Stimulated activated CD8-positive, alpha-beta memory T cell treated with anti-CD3 and anti-CD28 coated beads, Interleukin-7, amount 100 ng/mL, for 1 hour (primary cell): Measurements from ENCODE around the gene IQCE.
A peak's percentile ranks its signal among the peaks of the same experiment; 100 is the strongest.
"Not testable (repeated sequence)": the region's sequence is repeated elsewhere in the genome, so short reads cannot be mapped to it uniquely, and the experiment has no call there.

ENCODE experiments used
- DNase-seq, 2 donors: peaks; one replicate each; pipeline ENCODE4 v3.0.0-alpha.2; 2020; ENCODE audit warnings: low read depth in 2 of 2

IQCE gene

DNA sequence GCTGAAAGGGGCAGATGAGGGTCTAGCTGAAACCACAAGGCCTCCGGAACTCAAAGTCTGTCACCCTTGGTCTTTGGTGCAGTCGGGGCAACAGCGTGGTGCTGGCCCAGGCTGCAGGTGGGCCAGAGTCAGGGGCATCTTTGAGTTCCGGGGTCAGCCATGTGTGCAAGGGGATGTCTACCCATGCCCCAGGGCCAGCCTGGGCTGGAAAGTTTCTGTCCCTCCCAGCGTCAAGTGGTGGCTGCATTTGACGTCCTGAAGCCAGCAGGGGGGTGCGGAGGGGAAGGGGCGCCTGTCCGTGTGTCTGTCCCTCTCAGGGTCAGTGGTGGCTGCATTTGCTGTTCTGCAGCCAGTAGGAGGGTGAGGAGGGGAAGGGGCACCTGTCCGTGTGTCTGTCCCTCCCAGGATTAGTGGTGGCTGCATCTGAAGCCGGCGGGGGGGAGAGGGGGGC, 4.1 kb upstream of the IQCE start:
- no peak for DNase-seq

DNA sequence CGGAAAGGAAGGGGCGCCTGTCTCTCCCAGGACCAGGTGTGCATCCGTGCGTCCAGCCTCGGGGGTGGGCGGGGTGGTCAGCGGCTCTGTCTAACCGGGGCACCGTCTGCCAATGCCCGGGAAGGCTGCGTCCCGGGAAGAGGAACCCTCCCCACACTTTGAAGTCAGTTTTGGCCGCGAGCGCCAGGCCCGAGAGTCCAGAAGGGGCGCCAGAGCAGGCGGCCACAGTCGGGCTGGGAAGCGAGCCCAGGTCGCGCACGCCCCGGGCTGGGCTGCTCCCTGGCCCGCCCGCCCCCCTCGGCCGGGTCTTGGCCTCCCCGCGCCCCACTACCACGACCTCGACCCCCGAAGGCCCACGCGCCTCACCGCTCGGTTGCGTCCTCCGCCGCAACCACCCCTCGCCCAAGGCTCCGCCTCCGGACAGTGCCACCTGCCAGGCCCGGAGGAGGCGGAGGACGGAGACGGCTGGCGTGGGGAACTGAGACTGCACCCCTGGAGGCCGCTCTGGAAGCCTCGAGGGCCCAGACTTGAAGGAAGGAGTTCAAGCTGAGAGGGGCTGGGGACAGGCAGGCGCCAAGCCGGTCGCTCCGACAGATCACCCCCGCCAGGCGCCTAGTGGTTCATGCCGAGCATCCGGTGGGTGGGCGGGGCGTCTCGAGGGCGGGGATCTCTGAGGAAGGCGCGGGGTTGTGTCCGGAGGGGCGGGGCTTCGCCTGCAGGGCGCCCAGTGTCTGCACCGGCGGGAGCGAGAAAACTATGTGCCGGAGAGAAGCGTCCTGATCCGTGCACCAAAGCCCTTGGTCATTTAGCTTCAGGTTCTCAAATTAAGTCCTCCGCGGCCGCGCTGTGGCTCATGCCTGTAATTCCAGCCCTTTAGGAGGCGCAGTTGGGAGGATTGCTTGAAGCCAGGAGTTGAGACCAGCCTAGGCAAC, 3.4 kb upstream of the IQCE start, which contains the start of gene BRAT1:
BRAT1 (minus strand) TSS at position 404 of the 932 bp plus-strand sequence. CDS start 1,093 bp downstream, outside the sequence.
- peak; percentile 89 to 91 for DNase-seq

DNA sequence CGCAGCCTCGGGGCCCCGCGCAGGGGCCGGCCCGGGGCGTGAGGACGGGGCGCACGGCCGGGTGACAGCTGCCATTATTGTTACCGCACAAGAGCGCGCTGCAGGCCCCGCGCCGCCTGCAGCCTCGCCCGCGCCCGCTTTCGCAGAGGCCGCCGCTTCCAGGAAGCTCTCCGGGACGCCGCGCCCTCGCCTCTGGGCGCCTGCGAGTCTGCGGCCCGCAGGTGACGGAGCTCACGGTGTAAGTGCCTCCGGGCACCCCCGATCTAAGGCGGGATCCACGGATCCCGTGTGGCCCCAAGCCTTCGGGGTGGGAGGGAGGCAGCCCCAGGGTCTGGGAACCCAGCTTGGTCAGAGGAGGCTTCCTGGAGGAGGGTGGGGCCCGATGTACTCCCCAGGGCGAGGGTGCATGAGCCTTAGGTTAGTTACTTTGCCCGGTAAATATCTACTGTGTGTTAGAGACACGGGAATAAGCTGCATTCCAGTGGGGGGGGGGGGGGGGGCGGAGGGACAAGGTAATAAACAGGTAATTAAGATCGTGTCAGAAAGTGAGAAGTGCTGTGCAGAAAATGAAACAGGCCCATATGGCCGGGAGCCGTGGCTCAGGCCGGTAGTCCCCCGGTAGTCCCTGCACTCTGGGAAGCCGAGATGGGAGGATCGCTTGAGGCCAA, 638 bp downstream of the IQCE start:
- no peak for DNase-seq

DNA sequence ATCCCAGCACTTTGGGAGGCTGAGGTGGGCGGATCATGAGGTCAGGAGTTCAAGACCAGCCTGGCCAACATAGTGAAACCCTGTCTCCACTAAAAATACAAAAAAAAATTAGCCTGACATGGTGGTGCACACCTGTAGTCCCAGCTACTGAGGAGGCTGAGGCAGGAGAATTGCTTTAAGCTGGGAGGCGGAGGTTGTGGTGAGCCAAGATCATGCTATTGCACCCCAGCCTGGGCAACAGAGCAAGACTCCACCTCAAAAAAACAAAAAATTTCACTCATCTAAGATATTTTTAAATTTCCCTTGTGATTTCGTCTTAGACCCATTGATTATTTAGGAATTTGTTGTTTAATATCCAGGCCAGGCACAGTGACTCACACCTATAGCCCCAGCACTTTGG, 5.2 kb downstream of the IQCE start:
- not testable (repeated sequence) for DNase-seq

DNA sequence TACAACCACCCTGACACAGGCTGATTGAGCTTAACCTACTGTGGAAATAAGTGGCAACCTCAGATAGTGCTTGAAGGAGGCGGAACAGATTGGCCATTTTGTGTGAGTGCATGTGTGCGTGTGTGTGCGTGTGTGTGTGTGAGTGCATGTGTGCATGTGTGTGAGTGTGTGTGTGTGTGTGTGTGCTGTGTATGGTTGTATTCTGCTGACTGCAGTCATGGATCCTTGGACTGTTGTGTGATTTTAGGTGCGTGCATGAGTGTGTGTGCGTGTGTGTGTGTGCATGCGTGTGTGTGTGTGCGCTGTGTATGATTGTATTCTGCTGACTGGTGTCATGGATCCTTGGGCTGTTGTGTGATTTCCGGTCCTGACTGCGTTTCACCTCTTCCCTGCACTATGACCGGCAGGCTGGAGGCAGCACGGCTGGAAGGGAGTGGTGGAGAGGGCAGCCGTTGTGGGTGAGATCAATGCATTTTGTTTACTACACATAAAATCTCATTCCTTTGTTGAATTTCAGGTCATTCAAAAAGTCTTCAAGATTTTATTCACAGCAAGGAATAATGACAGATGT, 6.3 kb downstream of the IQCE start:
- no peak for DNase-seq

DNA sequence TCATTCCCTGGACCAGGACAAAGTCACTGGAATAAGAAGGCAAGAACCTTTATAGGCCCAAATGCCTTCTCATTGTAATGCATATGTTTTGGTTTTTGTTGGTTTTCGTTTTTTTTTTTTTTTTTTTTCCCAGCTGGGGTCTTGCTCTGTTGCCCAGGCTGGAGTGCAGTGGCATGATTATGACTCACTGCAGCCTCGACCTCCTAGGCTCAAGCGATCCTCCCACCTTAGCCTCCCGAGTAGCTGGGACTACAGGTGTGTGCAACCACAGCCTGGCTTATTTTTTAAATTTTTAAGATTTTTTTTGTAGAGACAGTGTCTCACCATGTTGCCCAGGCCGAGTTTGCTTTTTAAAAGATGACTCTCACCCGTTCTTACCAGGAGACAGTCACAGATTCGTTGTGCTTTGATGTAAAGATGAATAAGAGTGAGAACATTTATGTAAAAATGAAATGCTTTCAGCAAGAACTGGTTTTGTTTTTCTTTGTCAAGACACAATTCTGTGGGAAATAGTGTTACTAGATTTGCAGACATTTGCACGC, 7.6 kb downstream of the IQCE start:
- no peak for DNase-seq

DNA sequence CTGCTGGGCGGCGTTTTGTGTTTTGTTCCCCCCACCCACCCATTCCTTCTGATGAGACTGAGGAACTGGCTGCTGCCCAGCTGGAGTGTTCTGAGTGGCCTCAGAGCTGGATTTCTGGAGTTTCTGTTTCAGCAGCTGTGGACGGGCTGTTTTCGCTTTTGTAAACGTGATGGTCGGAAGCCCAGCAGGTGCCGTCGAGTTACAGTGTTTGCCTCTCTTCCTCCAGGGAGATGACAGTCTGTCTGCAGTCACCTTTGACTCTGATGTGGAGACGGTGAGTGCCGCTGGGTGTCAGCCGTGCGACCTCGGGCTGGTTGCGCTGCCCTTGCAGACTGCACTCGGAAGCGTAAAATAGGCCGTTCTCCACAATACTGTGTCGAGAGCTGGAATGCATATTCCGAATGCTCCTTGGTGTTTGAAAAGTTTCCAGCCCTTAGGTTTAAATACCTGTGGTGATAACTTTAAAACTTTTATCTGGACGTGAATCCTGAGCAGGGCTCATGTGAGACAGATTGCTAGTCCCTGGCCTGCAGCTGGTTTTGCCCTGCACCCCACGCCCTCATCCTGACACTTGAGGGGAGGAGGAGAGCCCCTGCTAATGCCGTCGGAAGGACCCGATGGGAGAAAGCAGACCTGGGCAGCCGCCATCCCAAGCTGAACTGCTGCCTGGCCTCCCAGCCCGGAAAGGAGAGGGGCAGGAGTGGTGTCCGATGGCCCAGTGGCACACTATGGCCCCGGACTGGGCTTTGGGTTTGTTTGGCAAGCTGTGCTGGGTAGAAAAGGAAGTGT, 8.3 kb downstream of the IQCE start:
- no peak for DNase-seq

DNA sequence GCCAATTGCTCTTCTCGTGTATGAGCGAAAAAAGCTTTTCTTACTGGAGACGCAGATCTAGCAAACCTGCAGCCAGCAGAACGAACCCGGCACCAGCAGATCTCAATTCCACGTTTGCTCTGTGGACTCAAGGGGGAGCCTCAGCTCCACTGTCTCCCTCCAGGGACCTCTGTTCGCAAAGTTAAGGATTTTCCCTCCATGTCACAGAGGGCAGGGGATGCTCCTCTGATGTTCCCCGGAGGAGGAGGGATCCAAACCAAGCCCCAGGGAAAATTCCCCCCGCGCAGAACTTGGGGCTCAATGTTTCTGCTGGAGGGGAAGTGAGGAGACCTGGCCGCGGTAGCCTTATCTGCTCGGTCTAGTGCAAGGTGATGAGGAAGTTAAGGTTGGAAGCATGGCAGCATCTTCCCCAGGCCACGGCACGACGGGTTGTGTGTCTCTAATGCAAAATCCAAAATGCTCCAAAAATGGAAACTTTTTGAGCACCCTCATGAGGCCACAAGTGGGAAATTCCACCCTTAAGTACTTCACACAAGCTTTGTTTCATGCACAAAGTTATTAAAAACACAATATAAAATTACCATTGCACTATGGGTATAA, 9.0 kb downstream of the IQCE start:
- DNase-seq: no peak

DNA sequence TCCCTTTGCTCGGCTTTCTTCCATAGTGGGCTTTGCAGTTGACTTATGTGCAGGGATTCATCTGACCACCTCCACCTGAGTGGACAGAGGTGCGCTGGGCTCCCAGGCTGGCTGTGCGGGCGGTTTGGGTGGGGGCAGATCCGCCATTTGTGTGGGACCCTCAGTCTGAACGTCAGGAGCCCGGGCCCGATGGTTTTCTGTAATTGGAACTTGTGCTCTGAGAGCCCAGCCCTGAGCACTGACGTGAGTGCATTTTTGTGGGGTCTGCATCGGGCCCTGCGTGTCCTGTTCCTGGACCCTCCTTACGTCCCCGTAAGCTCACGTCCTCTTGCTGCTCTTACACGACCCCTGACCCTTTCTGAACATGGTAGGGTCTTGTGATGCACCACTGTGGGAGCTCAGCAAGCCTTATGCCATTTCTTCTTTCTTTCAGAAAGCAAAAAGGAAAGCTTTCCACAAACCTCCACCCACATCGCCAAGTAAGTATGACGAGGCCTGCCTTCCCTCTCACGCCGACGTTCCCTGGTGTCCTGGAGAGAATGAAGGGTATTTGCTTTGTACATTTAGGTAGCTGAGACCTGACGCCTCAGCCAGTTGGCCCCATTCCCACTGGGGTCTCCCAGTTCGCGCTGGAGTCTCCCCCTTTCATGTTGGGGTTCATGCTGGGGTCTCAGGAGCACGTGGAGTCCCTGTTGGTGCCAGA, 9.9 kb downstream of the IQCE start:
- no peak for DNase-seq

DNA sequence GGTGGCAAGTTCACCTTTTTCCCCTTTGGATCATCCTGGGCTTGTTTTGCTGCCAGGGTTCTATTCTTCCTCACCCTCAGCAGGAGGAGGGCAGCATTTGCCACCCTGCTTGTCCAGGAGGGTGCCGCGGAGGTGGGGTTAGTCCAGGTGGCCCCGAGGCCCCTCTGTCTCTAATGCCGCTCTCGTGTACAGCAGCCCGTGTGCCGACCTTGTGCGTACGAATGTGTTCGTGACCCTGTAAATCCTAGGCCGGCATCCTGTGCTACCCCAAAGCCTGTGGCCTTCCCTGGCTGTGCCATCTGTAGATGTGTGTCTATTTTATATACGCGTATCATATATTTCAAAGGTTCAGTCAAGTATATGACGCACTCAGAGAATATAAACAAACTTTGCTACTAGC, 10.6 kb downstream of the IQCE start:
- no peak for DNase-seq

DNA sequence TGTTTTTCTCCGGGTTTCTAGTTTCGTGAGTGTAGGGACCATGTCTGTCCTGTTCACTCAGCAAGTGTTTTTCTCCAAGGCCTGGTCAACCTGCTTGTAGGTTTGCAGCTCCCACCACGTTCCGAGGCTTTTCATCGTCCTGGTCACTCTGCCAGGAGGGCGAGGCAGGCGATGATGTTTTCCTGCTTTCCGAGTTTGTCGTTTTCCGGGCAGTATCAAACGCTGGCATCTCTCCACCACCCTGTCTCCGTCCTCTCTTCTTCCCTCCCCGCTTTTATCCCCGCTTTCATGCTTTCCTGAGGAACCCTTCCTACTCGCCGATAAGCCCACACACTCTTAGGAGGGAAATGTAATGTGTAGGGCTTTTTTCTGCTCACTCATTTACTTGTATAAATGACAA, 11.2 kb downstream of the IQCE start:
- DNase-seq: no peak

DNA sequence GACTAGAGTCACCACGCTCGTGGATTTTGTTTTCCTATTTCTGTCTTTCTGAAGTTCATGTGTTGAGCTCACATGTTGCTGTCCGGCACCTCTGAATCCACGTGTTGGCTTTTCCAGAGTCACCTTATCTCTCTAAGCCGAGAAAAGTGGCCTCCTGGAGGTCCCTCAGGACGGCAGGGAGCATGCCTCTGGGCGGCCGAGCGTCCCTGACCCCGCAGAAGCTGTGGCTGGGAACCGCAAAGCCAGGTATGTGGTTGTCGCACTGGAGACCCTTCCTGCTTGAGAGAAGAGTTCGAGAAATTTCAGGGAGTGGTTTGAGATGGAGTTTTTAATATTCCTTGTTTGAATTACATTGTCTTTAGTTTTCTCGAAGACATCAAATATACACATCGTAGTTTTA, 12.6 kb downstream of the IQCE start:
- DNase-seq: no peak

DNA sequence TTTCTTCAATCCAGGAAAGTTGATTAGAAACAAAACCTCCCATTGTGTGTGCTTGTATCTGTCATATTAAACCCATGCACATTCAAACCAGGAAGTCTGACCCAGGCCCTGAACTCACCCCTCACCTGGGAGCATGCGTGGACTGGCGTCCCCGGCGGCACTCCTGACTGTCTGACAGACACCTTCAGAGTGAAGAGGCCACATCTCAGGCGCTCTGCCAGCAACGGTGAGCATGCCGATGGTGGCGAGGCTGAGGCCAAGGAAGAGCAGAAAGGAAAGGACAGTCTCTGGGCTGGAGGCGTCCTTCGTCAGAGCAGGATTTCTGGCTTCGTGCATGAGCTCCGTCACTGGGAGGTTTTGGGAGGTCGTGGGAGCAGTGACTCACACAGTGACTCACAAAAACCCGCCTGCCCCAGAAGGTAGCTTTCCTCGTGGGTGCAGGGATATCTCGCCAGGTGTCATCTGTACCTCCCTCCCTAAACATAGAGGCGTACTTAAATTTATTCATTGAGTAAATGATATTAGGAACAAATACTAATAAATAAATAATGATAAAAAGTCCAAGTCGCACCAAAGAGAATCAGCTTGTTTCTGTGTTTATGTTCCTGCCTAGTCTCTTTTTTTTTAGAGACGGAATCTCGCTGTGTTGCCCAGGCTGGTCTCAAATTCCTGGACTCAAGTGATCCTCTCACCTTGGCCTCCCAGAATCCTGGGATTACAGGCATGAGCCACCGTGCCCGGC, 13.5 kb downstream of the IQCE start:
- no peak for DNase-seq

DNA sequence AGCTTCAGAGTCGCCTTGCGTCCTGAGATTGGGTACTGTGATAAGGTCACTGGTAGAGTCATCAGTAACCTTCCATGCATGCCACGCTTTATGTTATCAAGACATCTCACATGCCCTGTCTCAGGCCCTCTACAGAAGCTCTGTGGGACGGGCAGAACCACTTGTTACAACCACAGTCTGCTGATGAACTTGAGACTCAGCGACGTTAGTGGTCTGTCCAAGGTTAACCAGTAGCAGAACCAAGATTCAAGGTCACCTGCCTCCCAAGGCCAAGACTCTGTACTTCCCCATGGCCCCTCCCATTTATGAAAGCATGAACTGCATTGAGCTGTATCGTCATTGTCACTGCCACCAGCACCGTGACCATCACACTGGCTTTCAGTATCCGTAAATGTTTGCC, 15.0 kb downstream of the IQCE start:
- DNase-seq: no peak

DNA sequence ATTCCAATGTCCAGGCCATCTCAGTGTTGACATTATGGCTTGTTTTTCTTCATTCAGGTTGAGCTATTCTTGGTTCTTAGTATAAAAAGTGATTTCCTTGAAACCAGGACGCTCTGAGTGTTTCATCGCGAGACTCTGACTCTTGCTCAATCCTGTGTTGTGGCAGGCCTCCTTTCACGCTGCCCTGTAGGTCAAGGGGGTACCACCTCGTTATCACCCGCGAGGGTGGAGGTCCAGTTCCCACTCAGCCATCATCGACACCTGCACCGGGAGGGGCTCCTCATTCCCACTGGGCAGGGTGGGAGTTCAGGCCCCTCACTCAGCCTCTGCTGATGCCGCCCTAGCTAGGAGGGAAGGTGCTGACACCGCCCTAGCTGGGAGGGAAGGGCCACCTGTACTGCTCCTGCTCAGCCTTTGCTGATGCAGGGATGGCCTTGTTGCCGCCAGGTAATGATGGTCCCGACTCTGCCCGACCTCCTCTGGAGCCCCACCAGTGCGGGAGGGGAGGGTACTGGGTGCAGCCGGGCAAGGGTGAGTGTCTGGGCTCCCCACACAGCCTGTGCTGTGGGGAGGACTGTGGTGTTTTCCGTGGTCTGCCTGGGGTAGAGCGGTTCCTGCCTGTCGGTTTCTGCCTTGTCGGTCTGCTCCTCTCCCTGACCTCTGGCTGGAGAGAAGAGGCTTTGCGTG, 16.4 kb downstream of the IQCE start:
- DNase-seq: no peak

DNA sequence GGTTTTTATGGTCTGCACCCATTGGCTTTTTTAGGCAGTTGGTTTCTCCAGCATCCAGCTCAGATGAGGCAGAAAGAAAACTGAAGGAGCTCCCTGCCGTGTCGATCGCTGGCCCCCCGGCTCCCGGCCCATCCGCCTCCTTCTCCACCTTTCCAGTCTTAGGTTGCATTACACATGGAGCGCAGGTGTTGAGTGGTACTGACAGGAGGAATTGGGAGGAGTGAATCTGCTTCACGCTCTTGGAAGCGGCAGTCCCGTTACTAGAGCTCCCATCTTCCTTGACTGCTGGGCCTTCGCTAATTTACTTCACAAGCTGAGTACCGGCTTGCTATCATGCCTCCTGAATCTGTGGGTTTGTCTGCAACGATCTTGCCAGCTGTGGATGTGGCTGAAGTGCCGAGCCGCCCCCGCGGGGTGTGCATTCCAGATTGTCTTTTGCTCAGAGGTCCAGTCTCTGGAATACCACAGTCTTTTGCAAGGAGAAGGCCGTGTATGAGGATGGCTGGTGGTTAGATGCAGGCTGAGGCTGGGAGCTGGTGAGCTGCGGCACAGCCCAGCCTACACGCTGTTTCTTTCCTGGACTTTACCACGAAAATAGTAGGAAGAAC, 17.1 kb downstream of the IQCE start:
- DNase-seq: no peak

DNA sequence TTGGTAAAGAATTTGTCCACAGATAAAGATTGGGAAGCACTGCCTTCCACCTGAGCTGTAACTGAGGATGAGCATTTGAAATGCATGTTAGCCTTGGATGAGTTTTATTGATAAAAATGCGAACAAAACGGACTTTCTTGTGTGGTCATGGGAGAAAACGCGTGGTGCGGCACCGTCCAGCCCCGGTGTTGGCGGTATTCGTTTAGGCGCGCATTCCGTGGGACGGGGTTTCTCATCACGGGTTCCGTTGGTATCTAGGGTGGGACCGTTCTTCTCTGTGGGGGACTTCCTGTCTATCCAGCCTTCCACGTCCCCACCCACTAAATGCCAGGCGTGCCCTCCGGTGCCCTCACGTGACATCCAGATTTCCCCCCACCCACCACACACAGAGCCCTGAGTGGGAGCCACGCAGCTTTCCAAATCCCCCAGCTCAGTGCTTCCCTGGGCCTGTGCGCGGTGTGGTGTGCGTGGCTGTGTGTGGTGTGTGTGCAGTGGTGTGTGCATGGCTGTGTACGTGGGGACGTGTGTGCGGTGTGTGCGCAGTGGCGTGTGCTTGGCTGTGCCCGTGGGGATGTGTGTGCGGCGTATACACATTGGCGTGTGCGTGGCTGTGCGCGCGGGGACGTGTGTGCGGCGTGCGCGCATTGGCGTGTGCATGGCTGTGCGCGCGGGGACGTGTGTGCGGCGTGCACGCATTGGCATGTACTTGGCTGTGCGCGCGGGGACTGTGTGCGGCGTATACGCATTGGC, 18.1 kb downstream of the IQCE start:
- DNase-seq: no peak
